Fibroblast of villous mesenchyme (primary cell): Measurements from ENCODE around the gene GSX2. TPM values are rescaled to one million over a fixed set of nuclear protein-coding genes. Genes with fewer than 3 reads are reported as not detected.

Experiments
- DNase-seq: peaks from one replicate; pipeline ENCODE4 v3.0.0-alpha.2; 2010; ENCODE audit warnings: low read depth
- H3K4me3 ChIP-seq: 2 replicates; pipeline ENCODE4 v1.5.1; 2011; ENCODE audit warnings: low read depth, mild to moderate bottlenecking, low read length
- CTCF ChIP-seq: IDR thresholded peaks from 2 replicates; pipeline ENCODE4 v1.5.1; 2012; ENCODE audit warnings: low read depth, mild to moderate bottlenecking, low read length; ENCODE audit not compliant: insufficient read depth
- total RNA-seq: library from RNA; depleted of rRNA; stranded (reverse); fragments of >200 nt; gene quantifications from 2 replicates; pipeline ENCODE4 v1.2.3, GENCODE V29; 2012

GSX2 gene
- total RNA-seq, 1 donor: not detected

- H3K4me3 ChIP-seq: no peak overlapping the region
- TF ChIP-seq CTCF: no peak
- no peak for DNase-seq
Observed at GRCh38 chr4:54095110-54095825, 4.7 kb upstream of the GSX2 start.

- DNase-seq: no peak
- no peak for TF ChIP-seq CTCF
- H3K4me3 ChIP-seq: no peak overlapping the region
Observed at GRCh38 chr4:54096295-54096962, 3.5 kb upstream of the GSX2 start.

GRCh38 chr4:54097152-54097551 is 2.8 kb upstream of the GSX2 start:
- H3K4me3 ChIP-seq: no peak overlapping the region
- no peak for DNase-seq
- no peak for TF ChIP-seq CTCF

- no peak for TF ChIP-seq CTCF
- no peak for DNase-seq
Observed at GRCh38 chr4:54098375-54098774, 1.6 kb upstream of the GSX2 start.

GRCh38 chr4:54099287-54099747 is 646 bp upstream of the GSX2 start:
- H3K4me3 ChIP-seq: peak overlapping the region; percentile 59
- TF ChIP-seq CTCF: no peak
- DNase-seq: no peak

More at GRCh38 chr4:54098375-54098774, 1.6 kb upstream of the GSX2 start:
- H3K4me3 ChIP-seq: no peak overlapping the region

GRCh38 chr4:54100595-54101189 is 729 bp downstream of the GSX2 start:
- no peak for DNase-seq
- no peak for TF ChIP-seq CTCF

More at GRCh38 chr4:54100595-54101189, 729 bp downstream of the GSX2 start:
- peak overlapping the region; percentile 59 for H3K4me3 ChIP-seq
